ENCODE results near the gene TPCN1.

The TPCN1 gene

DNA sequence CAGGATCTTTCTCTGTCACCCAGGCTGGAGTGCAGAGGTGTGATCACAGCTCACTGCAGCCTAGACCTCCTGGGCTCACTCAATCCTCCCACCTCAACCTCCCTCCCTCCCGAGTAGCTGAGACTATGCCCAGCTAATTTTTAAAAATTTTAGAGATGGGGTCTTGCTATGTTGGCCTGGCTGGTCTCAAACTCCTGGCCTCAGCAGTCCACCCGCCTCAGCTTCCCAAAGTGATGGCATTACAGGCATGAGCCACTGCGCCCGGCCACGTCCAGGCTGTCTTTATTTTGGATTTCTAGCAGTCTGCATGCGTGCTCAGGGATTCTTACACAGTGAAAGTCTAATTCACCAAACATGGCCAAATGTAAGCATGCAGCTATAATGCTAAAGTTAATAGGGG lies 95.9 kb downstream of the TPCN1 start:
- DNase-seq = no peak

DNA sequence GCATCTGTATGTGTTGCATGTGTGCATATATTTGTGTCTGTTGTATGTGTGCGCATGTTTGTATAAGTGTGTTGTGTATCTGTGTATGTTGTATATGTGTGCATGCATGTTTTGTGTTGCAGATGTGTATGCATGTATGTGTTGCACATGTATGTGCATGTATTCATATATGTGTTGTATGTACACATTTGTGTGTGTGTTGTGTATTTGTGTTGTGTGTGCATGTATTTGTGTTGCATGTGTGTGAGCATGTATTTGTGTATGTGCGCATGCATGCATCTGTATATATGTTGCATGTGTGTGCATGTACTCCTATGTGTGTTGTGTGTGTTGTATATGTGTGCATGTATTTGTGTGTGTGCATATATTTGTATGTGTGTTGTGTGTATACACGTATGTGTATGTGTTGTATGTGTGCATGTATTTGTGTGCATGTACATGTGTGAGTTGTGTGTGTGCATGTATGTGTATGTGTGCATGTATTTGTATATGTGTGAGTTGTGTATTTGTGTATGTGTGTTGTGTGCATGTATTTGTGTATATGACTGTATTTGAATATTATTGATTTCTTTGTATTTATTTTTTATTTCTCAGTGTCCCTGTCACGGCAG lies 96.9 kb downstream of the TPCN1 start:
- no peak for DNase-seq

DNA sequence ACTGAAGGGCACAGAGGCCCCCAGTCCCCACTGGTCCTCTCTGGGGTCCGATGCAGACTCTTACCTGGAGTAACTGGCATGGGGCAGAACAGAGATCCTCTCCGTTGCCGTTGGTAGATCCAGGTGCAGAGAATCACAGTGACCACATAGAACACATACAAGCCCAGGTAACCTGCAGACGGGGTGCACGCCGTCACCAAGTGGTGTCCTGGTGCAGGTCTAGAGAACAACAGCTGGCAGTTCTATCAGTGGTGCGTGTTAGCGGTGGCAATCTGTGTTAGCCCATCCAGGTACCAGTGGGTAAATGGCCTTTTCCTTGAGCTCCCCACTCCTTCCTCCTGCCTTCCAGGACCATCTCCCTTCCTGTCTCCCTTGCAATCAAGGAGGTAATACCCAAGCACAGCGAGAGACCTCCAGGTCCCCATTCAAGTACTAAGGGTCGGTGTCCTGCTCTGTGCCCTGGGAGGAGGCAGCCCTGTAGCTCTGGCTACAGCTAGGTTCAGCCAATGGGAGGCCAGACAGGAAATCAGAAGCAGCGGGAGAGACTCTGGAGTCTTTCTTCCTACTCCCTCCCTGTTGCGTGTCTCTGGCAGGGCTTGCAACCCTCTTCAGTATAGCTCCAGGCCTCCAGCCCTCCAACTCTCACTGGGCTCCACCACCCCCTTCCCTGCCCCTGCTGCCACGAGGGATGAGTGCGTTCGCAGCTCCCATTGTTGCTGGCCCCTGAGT lies 97.8 kb downstream of the TPCN1 start:
- no peak for DNase-seq

DNA sequence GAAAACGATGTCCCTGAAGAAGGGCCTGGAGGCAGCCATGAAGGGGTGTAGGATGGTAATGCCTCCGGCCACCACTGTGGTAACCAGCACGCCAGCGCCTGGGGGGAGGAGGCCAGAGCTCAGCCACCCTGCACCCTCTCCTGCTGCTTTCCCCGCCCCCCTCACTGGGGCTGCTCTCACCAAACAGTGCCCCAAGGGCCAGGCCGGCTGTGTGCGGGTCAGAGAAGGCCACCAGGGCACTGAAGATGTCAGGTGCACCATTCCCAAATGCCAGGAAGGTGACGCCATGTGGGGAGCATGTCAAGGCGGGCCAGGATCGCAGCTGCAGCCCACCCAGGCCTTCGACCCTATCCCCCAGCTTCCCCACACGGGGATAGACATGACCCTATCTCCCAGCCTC lies 99.1 kb downstream of the TPCN1 start:
- DNase-seq = no peak

DNA sequence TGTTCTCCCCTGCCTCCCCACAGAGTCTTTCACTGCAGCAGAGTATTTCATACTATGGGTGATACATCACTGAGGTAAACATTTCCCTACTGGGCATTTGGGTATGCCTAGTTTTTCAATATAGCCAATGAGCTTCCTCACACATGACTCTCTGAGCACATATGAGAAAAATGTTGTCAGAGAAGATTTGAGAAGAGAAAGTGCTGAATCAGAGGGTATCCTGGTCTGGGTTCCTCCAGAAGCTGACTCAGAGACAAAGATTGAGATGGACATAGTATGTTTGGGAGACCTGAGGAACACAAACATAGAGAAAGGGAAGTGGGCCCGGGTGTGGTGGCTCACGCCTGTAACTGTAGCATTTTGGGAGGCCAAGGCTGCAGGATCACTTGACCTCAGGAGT lies 101.1 kb downstream of the TPCN1 start:
- DNase-seq = no peak

DNA sequence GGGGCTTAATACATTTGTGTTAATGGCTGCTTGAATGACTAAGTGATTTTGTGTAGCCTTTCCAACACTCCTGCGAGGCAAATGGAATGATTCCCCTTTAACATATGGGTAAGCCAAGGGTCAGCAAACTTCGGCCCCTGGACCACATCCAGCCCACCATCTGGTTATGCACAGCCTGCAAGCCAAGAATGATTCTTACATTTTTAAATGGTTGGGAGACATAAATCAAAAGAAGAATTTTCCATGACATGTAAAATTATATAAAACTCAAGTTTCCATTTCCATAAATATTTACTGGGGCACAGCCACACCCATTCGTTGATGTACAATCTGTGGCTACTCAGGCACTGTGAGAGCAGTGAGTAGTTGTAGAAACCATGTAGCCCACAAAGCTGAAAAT lies 104.7 kb downstream of the TPCN1 start:
- no peak for DNase-seq

DNA sequence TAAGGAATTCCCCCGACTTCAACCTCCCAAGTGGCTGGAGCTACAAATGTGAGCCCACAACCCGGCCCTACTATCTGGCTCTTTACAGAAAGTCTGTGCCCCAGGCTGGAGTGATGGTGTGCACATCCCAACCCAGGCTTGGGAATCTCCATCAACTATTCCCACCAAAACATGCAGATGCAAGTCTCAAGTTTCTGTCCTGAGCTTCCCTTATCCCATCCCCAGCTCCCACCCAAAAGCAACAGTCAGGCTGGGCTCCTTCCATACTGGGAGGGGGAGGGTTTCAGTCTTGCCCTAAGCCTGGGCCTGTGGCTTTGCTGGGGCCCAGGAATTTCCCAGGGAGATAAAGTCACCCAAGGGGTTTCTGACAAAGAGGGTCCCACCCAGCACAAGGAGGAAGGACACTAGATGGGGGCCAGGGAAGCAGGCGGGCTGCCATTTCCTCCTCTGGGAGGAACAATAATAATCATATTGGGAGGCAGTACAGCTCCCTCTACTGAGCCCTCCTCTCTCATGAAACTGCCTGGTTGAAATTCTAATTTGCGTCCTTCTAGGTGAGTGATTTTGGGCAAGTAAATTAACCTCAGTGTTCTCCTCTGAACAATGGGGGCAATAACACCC lies 105.6 kb downstream of the TPCN1 start:
- no peak for DNase-seq

GRCh38 chr12:113328368-113328889 lies 107.2 kb downstream of the TPCN1 start:
- DNase-seq = peak in 1 of 2 experiments; percentile 22

GRCh38 chr12:113329022-113329790 lies 107.9 kb downstream of the TPCN1 start:
- DNase-seq = no peak

- DNase-seq = no peak
These were observed 108.6 kb downstream of the TPCN1 start for GRCh38 chr12:113329791-113330417.

DNA sequence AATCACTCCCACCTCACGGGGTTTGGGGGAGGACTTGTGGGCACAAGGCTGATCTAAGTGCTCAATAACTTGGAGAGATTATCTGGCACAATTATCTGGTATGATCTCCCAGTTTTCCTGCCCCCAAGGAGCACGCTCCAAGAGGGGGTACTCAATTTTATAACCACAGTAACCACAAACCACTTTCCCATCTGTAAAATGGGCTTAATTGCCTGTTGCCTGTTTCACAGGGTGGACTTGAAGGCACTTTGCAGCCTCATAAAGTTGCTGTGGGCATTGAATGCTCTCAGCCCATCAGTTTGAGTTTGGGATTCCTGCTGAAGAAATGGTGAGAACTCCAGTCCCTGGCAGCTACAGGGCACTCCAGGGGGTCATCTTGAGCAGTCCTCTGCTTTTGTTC lies 109.2 kb downstream of the TPCN1 start:
- no peak for DNase-seq

GRCh38 chr12:113332688-113333417 lies 111.6 kb downstream of the TPCN1 start:
- DNase-seq = peak; percentile 17 to 55

DNA sequence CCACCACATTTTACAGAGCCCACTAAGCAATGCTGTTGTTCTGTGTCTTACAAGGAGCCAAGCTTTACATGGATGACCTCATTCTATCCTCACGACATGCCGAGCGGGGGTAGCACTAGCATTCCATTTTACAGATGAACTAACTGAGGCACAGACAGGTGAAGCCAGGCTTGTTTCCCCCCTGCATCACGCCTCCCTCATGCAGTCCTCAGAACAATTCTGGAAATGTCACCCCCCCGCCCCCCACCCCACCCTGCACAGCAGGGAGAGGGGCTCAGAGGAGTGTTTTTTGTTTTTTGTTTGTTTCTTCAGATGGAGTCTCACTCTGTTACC lies 112.1 kb downstream of the TPCN1 start:
- DNase-seq = no peak

DNA sequence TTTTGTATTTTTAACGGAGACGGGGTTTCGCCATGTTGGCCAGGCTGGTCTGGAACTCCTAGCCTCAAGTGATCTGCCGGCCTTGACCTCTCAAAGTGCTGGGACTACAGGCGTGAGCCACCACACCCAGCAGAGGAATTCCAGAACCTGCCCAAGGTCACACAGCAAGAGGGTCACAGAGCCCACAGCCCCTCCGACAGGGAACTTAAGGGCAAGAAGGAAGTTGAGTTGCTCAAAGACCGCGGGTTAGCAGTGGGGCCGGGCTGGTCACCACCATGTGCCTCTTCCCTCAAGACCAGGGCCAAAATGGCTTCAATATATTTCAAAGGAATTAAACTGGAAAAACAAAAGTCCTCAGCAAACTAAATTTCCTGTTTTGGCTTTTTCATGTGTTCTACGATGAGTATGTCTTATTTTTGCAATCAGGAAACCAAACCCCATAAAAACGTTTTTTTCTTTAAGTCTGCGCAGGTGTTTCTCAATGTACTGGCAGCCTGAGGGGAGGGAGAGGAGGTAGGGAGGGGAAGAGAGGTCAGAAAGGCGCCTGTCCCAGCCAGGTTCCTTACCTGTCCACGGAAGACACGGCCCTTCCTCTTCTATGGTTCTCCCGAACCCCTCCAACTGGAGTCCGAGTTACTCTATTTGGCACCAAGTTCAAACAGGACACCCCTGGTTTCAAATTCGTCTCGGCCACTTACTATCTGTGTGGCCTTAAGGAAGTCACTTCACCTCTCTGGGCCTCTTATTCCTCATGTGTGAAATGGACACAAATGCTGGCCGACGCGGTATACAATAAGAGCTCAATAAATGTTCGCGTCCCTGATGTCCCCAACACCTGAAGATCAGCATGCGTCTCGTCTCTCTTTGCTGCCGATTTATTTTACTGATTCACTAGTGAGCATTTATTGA lies 112.9 kb downstream of the TPCN1 start:
- no peak for DNase-seq

- DNase-seq = peak; percentile 33 to 65
These were observed 113.7 kb downstream of the TPCN1 start, which contains the start of gene SLC8B1 for GRCh38 chr12:113334786-113335539. TSS of gene SLC8B1 (minus strand) at chr12:113335109. CDS start at chr12:113332878, 2,231 bp downstream.

DNA sequence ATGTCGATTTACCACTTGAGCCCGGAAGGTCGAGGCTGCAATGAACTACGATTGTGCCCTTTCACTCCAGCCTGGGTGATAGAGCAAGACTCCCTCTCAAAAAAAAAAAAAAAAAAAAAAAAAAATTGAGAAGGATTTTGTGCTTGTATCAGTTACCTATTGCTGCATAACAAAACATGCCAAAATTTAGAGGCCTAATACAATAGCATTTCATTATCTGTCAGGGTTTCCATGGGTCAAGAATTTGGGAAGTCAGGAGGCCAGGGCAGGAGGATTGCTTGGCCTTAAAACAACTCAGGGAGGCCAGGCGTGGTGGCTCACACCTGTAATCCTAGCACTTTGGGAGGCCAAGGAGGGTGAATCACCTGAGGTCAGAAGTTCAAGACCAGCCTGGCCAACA lies 118.3 kb downstream of the TPCN1 start:
- DNase-seq = no peak

DNA sequence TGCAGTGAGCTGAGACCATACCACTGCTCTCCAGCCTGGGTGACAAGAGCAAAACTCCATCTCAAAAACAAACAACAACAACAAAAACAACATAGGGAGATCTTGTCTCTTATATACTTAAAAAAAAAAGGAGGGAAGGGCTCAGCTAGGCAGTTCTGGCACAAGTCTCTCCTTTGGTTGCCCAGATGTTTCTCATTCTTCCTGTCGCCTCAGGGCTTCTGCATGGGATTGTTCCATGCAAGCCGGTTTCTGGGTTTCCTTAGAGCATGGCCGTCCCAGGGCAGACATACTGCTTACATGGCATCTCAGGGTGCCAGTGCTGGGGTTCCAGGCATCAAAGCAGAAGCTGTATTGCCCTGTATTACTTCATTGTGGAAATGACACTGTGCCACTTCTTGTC lies 118.8 kb downstream of the TPCN1 start:
- no peak for DNase-seq

- no peak for DNase-seq
These were observed 120.3 kb downstream of the TPCN1 start for GRCh38 chr12:113341535-113341934.

DNA sequence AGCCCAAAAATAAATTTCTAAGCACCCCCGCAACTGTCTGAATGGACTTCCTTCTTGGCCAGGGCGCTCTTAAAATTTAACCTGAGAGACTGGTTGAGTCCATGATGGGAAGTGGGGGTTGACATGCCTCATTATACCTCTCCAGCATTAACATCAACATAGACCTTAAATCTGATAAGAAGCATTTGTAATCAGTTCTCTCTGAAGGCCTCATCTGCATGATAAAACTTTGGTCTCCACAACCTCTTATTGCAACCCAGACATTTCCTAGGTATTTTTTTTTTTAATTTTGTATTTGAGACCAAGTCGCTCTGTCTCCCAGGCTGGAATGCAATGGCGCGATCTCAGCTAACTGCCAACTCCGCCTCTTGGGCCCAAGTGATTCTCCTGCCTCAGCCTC lies 124.1 kb downstream of the TPCN1 start:
- no peak for DNase-seq

DNA sequence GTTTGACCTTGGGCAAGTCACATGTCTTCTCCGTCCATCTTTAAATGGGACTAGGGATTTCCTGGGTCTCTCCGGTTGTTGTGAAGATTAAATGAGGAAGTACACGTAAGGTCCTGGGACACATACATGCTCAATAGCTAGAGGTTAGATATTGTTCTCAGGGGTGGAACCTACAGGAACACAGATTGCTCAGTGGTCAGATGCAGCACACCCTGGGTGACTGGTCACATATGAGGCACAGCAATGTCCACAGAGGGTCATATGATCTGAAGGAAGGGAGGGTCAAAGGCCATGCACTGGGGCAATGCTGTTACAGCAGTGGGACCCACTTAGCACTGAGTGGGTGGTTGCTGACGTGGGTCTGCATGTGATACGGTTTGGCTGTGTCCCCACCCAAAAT lies 125.1 kb downstream of the TPCN1 start:
- no peak for DNase-seq

Data from NCI-H524 (cell line).